ENCODE measurements around the gene ITGA11.

DNA sequence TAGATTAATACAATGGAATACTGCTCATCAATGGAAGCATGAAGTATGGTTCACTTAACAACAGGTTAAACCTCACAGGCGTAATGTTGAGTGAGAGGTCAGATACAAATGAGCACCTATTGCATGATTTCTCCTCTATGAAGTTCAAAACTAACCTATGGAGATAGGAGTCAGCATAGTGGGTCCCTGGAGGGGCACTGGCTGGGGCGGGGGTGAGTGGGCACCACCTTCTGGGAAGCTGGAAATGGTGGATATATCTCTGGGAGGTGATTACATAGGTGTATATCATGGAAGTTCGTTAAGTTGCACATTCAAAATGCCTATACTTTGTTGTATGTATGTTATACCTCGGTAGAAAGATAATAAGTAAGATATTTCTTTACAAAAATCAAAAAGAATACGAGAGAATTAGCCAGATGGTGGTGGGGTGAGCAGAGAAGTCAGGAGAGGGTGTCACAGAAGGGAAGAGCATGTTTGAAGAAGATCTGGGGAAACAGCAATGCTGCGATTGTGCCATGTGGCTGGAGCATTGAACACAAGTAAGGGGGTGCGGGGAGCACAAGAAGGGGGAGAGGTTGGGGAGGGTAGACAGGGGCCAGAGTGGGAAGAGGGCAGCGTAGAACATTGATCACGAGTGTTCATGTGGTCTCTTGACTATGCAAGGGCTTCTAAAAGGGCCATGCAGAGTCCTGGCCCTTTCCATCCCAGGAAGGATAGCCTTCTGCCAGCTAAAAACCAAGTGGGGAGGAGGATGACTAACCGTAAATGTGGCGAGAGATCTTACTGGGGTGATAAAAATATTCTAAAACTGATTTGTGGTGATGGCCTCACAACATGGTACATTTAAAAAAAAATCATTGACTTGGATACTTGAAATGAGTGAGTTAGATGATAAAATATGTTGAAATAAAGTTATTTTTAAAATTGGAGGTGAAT lies 30.2 kb downstream of the ITGA11 start:
- TF ChIP-seq, protein P1, sequence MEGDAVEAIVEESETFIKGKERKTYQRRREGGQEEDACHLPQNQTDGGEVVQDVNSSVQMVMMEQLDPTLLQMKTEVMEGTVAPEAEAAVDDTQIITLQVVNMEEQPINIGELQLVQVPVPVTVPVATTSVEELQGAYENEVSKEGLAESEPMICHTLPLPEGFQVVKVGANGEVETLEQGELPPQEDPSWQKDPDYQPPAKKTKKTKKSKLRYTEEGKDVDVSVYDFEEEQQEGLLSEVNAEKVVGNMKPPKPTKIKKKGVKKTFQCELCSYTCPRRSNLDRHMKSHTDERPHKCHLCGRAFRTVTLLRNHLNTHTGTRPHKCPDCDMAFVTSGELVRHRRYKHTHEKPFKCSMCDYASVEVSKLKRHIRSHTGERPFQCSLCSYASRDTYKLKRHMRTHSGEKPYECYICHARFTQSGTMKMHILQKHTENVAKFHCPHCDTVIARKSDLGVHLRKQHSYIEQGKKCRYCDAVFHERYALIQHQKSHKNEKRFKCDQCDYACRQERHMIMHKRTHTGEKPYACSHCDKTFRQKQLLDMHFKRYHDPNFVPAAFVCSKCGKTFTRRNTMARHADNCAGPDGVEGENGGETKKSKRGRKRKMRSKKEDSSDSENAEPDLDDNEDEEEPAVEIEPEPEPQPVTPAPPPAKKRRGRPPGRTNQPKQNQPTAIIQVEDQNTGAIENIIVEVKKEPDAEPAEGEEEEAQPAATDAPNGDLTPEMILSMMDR (conservative IDR thresholded peaks at IDR 0.05; ENCODE audit: low read depth, low read length): no peak
- no peak for TF ChIP-seq EZH2 (IDR thresholded peaks at IDR 0.05; ENCODE audit: low read length, unreplicated experiment)

All from PC-3 (cell line).